HepG2 (cell line): ENCODE data around the gene GLI3. TPM values are rescaled to one million over a fixed set of nuclear protein-coding genes. Genes with fewer than 3 reads are reported as not detected.

Experiments used
- ATAC-seq: fragments of 200-7000 bp; cut with Tn5 transposase; 3 replicates; pipeline ENCODE4 v1.9.1; 2020; ENCODE audit warnings: mild to moderate bottlenecking, moderate library complexity
- BruUV-seq: library from RNA; stranded (reverse); fragments of 400-500 nt; replicated peaks from 2 replicates; lab custom pipeline; 2021; lab: Mats Ljungman, UMichigan
- CTCF ChIA-PET: fragments of 300-600 bp; formaldehyde crosslinking; extraction: SDS; loops from one replicate; lab custom pipeline; 2021; ENCODE audit warnings: low total read pairs, inconsistent platforms, low intra/inter-chr PET ratio; lab: Yijun Ruan, JAX
- POLR2A ChIA-PET: fragments of 350-600 bp; sonication (Branson Sonifier 250); formaldehyde crosslinking; loops from one replicate; lab custom pipeline; 2020; ENCODE audit warnings: antibody characterized with exemption, inconsistent platforms; lab: Yijun Ruan, JAX
- DNase-seq: peaks from one replicate; pipeline ENCODE4 v3.0.0-alpha.2; 2015; ENCODE audit warnings: low spot score
- FAIRE-seq: peaks from 3 replicates; lab custom pipeline; 2011; peaks lifted over from hg19 to GRCh38; lab: Jason Lieb, UNC
- H2AFZ ChIP-seq: one replicate; pipeline ENCODE4 v1.6.1; 2011; ENCODE audit warnings: low read length, inconsistent platforms
- H3K27ac ChIP-seq: fragments of 300-600 bp; 3 replicates; pipeline ENCODE4 v1.8.0; 2011; ENCODE audit warnings: mixed run types, mild to moderate bottlenecking, mixed read lengths, low read length, inconsistent platforms; ENCODE audit not compliant: insufficient read depth; ENCODE audit errors: extremely low read length
- H3K27me3 ChIP-seq, 2 experiments: fragments of 200-600 bp in 1 of 2; 2 replicates in 1 of 2; 3 replicates in 1 of 2; pipeline versions ENCODE4 v1.6.0 to v1.8.0; 2011; ENCODE audit warnings: low read length in 2 of 2, mild to moderate bottlenecking in 2 of 2, moderate library complexity in 2 of 2, inconsistent platforms in 1 of 2; ENCODE audit not compliant: insufficient read depth in 2 of 2, control insufficient read depth in 1 of 2
- H3K36me3 ChIP-seq, 2 experiments: fragments of 200-600 bp in 1 of 2; replicated peaks in 1 of 2; 2 replicates in 1 of 2; 3 replicates in 1 of 2; pipeline versions ENCODE4 v1.5.1 to v1.8.0; 2011; ENCODE audit warnings: low read length in 2 of 2, inconsistent platforms in 1 of 2; ENCODE audit not compliant: insufficient read depth in 2 of 2, control insufficient read depth in 1 of 2
- H3K4me1 ChIP-seq: 2 replicates; pipeline ENCODE4 v1.5.1; 2012; ENCODE audit warnings: low read length, inconsistent platforms; ENCODE audit not compliant: insufficient read depth
- H3K4me2 ChIP-seq: 2 replicates; pipeline ENCODE4 v1.6.0; 2011; ENCODE audit warnings: low read depth, low read length, inconsistent platforms
- H3K4me3 ChIP-seq, 3 experiments: fragments of 200-600 bp in 1 of 3; sonication (generic), shearing (Covaris generic) in 1 of 3; replicated peaks in 1 of 3; 2 replicates each; pipeline ENCODE4 v1.5.1; 2011 to 2016; ENCODE audit warnings: low read length in 3 of 3, inconsistent platforms in 2 of 3, low read depth in 2 of 3, mild to moderate bottlenecking in 2 of 3, control low read depth in 1 of 3, mixed read lengths in 1 of 3; ENCODE audit not compliant: insufficient read depth in 1 of 3
- H3K79me2 ChIP-seq: one replicate; pipeline ENCODE4 v1.6.1; 2011; ENCODE audit warnings: low read length, inconsistent platforms; ENCODE audit not compliant: insufficient read depth
- H3K9ac ChIP-seq: 2 replicates; pipeline ENCODE4 v1.6.0; 2011; ENCODE audit warnings: mild to moderate bottlenecking, low read depth, low read length, inconsistent platforms; ENCODE audit not compliant: insufficient read depth
- H3K9me3 ChIP-seq: 2 replicates; pipeline ENCODE4 v1.5.1; 2012; ENCODE audit warnings: mild to moderate bottlenecking, low read length
- H4K20me1 ChIP-seq: 2 replicates; pipeline ENCODE4 v1.6.0; 2011; ENCODE audit warnings: inconsistent platforms, mild to moderate bottlenecking, low read length, moderate library complexity; ENCODE audit not compliant: insufficient read depth
- ATF3 ChIP-seq: sonication (generic); formaldehyde crosslinking; IDR thresholded peaks from 2 replicates; pipeline ENCODE4 v1.4.0; 2020; ENCODE audit warnings: missing genetic modification reagents
- DMAP1 ChIP-seq: IDR thresholded peaks from 2 replicates; pipeline ENCODE4 v1.6.1; 2016
- ESRRA ChIP-seq: sonication (generic); formaldehyde crosslinking; IDR thresholded peaks from 2 replicates; pipeline ENCODE4 v1.5.1; 2020; ENCODE audit warnings: mild to moderate bottlenecking, low read depth, missing genetic modification reagents
- HNRNPUL1 ChIP-seq: fragments of 200-400 bp; formaldehyde crosslinking; IDR thresholded peaks from 2 replicates; pipeline ENCODE4 v1.6.1; 2017; ENCODE audit warnings: low read depth, mild to moderate bottlenecking, low read length, moderate library complexity
- KMT2A ChIP-seq: sonication (generic); formaldehyde crosslinking; IDR thresholded peaks from 2 replicates; pipeline ENCODE4 v1.4.0; 2020; ENCODE audit warnings: missing genetic modification reagents
- MTF1 ChIP-seq: sonication (generic); formaldehyde crosslinking; IDR thresholded peaks from 2 replicates; pipeline ENCODE4 v1.5.0; 2020; ENCODE audit warnings: missing genetic modification reagents
- SNAI1 ChIP-seq: sonication (generic); formaldehyde crosslinking; IDR thresholded peaks from 2 replicates; pipeline ENCODE4 v1.5.0; 2020; ENCODE audit warnings: mild to moderate bottlenecking, missing genetic modification reagents, borderline replicate concordance
- TRIM22 ChIP-seq: fragments of 450-650 bp; IDR thresholded peaks from 2 replicates; pipeline ENCODE4 v1.6.1; 2017
- ZMYM4 ChIP-seq: sonication (generic); formaldehyde crosslinking; IDR thresholded peaks from 2 replicates; pipeline ENCODE4 v1.8.1; 2023; ENCODE audit warnings: mild to moderate bottlenecking, missing genetic modification reagents
- ZNF232 ChIP-seq: sonication (generic); formaldehyde crosslinking; IDR thresholded peaks from 2 replicates; pipeline ENCODE4 v1.4.0; 2020; ENCODE audit warnings: missing genetic modification reagents, borderline replicate concordance
- ZNF414 ChIP-seq: sonication (generic); formaldehyde crosslinking; IDR thresholded peaks from 2 replicates; pipeline ENCODE4 v1.5.0; 2020; ENCODE audit warnings: missing genetic modification reagents
- ZNF431 ChIP-seq: sonication (generic); formaldehyde crosslinking; IDR thresholded peaks from 2 replicates; pipeline ENCODE4 v1.9.0; 2022; ENCODE audit warnings: missing genetic modification reagents, low read depth, mild to moderate bottlenecking, borderline replicate concordance
- ZNF530 ChIP-seq: sonication (generic); formaldehyde crosslinking; IDR thresholded peaks from 2 replicates; pipeline ENCODE4 v1.5.0; 2020; ENCODE audit warnings: low read depth, mild to moderate bottlenecking, missing genetic modification reagents
- ZNF562 ChIP-seq: sonication (generic); formaldehyde crosslinking; IDR thresholded peaks from 2 replicates; pipeline ENCODE4 v1.8.0; 2022; ENCODE audit warnings: missing genetic modification reagents, borderline replicate concordance
- ZNF772 ChIP-seq: sonication (generic); formaldehyde crosslinking; IDR thresholded peaks from 2 replicates; pipeline ENCODE4 v1.5.0; 2020; ENCODE audit warnings: mild to moderate bottlenecking, missing genetic modification reagents
- ZSCAN21 ChIP-seq: sonication (generic); formaldehyde crosslinking; IDR thresholded peaks from 2 replicates; pipeline ENCODE4 v1.8.0; 2022; ENCODE audit warnings: mild to moderate bottlenecking, missing genetic modification reagents, moderate library complexity, borderline replicate concordance
- WGBS: methylation state at CpG from one replicate; pipeline ENCODE4 v1.1.6; 2017; ENCODE audit warnings: low lambda C conversion rate; 5-methylcytosine and 5-hydroxymethylcytosine counted together
- in situ Hi-C: cut with HindIII; loops from 2 replicates; pipeline ENCODE4 v1.10.0; 2017; ENCODE audit warnings: low pct_unique_long_range_greater_than_20kb; ENCODE audit not compliant: extremely low pct_ligation_motif_present
- intact Hi-C: fragments of 100-400 bp; cut with micrococcal nuclease; formaldehyde crosslinking; loops from one replicate; pipeline ENCODE4 v1.10.0; 2022; ENCODE audit not compliant: unreplicated experiment
- polyA plus RNA-seq, 8 experiments: library from polyadenylated mRNA; depleted of rRNA in 3 of 8; stranded (reverse) in 7 of 8; unstranded in 1 of 8; fragments of >200 nt; fragmentation: Illumina TruSeq in 4 of 8; extraction: Trizol in 4 of 8; gene quantifications; 2 replicates each; pipeline versions ENCODE4 v1.2.1 to v1.2.3, GENCODE V29; 2011 to 2016; ENCODE audit warnings: low read depth in 4 of 8, missing spikeins in 1 of 8, mixed read lengths in 1 of 8; ENCODE audit not compliant: insufficient read depth in 1 of 8
- total RNA-seq, 5 experiments: library from RNA; depleted of rRNA; stranded (reverse); fragments of >200 nt; fragmentation: Illumina TruSeq; extraction: Trizol; gene quantifications; 2 replicates each; pipeline ENCODE4 v1.2.3, GENCODE V29; 2016; ENCODE audit warnings: low read depth in 1 of 5

The GLI3 gene
- total and polyA plus RNA-seq, 2 of the 13 experiments (the other 11 are each of a cell fraction or from before 2014, with no cell fraction given), result not detected

GRCh38 chr7:42012313-42012712 lies 224.7 kb downstream of the GLI3 start:
- intact Hi-C loops, result no loop called here
- Histone ChIP-seq H3K9me3 (peaks cover 6% of the 10 kb centered on the region), H3K79me2 (no peaks in the 10 kb centered on the region), H3K36me3 (no peaks in the 10 kb centered on the region)
- TF ChIP-seq SNAI1 (no peak), HNRNPUL1 (no peak), ZNF530 (no peak), ZNF562 (CRISPR knock-in tag) (no peak), TRIM22 (no peak), MTF1 (CRISPR knock-in tag) (no peak)
- TF ChIP-seq, all 625 proteins: peak for 0
- BruUV-seq, result no TSS peak
- ChIA-PET CTCF (no interaction called here), POLR2A (no interaction called here)
- WGBS, result 0% methylated on average over 3 of the region's 3 CpGs
- in situ Hi-C loops, result no loop called here
- Histone ChIP-seq H3K27ac (no peak overlapping the region), H4K20me1 (no peaks in the 10 kb centered on the region), H3K4me1 (no peaks in the 10 kb centered on the region), H2AFZ (no peak overlapping the region), H3K27me3 (no peaks in the 10 kb centered on the region; a peak in 1 of 5 replicates), H3K4me3 (no peak overlapping the region), H3K9ac (no peak overlapping the region), H3K4me2 (no peak overlapping the region)
- DNase-seq (no peak), ATAC-seq (no peak), FAIRE-seq (no peak)

- ChIA-PET POLR2A (no interaction called here), CTCF (no interaction called here)
- no peak overlapping the region for H3K4me3 ChIP-seq
- ATAC-seq, result no peak
- H3K4me2 ChIP-seq, result no peak overlapping the region
- H3K79me2 ChIP-seq, result no peaks in the 10 kb centered on the region
- no peak for FAIRE-seq
- in situ Hi-C loops, result no loop called here
- no peak overlapping the region for H3K9ac ChIP-seq
- intact Hi-C loops, result no loop called here
- no peaks in the 10 kb centered on the region for H3K4me1 ChIP-seq
- no peaks in the 10 kb centered on the region for H4K20me1 ChIP-seq
- H3K27ac ChIP-seq, result no peak overlapping the region
- no TSS peak for BruUV-seq
- no peaks in the 10 kb centered on the region for H3K27me3 ChIP-seq
- no peak overlapping the region for H2AFZ ChIP-seq
- WGBS, result 29% methylated on average over 10 of the region's 10 CpGs
- TF ChIP-seq ZNF232 (CRISPR knock-in tag), result no peak
- TF ChIP-seq ZNF772 (CRISPR knock-in tag), result no peak
- no peak for TF ChIP-seq ESRRA (CRISPR knock-in tag)
- TF ChIP-seq ZNF414, result no peak
- no peak for TF ChIP-seq ATF3 (CRISPR knock-in tag)
- TF ChIP-seq DMAP1 (CRISPR knock-in tag), result no peak
- TF ChIP-seq ZSCAN21, result no peak
- no peak for TF ChIP-seq ZMYM4 (CRISPR knock-in tag)
- no peak for TF ChIP-seq KMT2A (CRISPR knock-in tag)
- no peak for TF ChIP-seq ZNF431 (CRISPR knock-in tag)
- TF ChIP-seq, all 625 proteins: peak for 0
- no peaks in the 10 kb centered on the region for H3K36me3 ChIP-seq
- DNase-seq, result no peak
- H3K9me3 ChIP-seq, result peaks cover 6% of the 10 kb centered on the region
These were observed 225.2 kb downstream of the GLI3 start for GRCh38 chr7:42011846-42012245.
